Stromal cell of bone marrow (primary cell): ENCODE data around the gene LGALS16.
"Not testable (repeated sequence)": the region's sequence is repeated elsewhere in the genome, so short reads cannot be mapped to it uniquely, and the experiment has no call there.

Experiments used
- DNase-seq: peaks from one replicate; pipeline ENCODE4 v3.0.0-alpha.2; 2012; ENCODE audit warnings: low read depth

The LGALS16 gene

GRCh38 chr19:39655613-39656012, at the start of gene LGALS16:
Gene LGALS16, plus strand, starts transcription at chr19:39655913. Its CDS starts 49 bp downstream, at chr19:39655962.
- DNase-seq = no peak

GRCh38 chr19:39607021-39607420, 48.7 kb upstream of the LGALS16 start:
- DNase-seq = no peak

- DNase-seq = no peak
Observed at GRCh38 chr19:39607561-39607960, 48.2 kb upstream of the LGALS16 start.

- DNase-seq = no peak
Observed at GRCh38 chr19:39613597-39613996, 42.1 kb upstream of the LGALS16 start.

GRCh38 chr19:39617745-39618144, 38.0 kb upstream of the LGALS16 start:
- DNase-seq = no peak

- no peak for DNase-seq
Observed at GRCh38 chr19:39623946-39624345, 31.8 kb upstream of the LGALS16 start.

GRCh38 chr19:39627631-39628030, 28.1 kb upstream of the LGALS16 start:
- not testable (repeated sequence) for DNase-seq

- DNase-seq = no peak
Observed at GRCh38 chr19:39631178-39631577, 24.5 kb upstream of the LGALS16 start.

GRCh38 chr19:39631626-39632025, 24.1 kb upstream of the LGALS16 start:
- DNase-seq = no peak

- no peak for DNase-seq
Observed at GRCh38 chr19:39637891-39638290, 17.8 kb upstream of the LGALS16 start.

- no peak for DNase-seq
Observed at GRCh38 chr19:39641773-39642172, 13.9 kb upstream of the LGALS16 start.

- no peak for DNase-seq
Observed at GRCh38 chr19:39643591-39643990, 12.1 kb upstream of the LGALS16 start.

GRCh38 chr19:39645800-39646411, 9.8 kb upstream of the LGALS16 start:
- no peak for DNase-seq

GRCh38 chr19:39647918-39648317, 7.8 kb upstream of the LGALS16 start:
- no peak for DNase-seq

GRCh38 chr19:39659791-39660190, 4.1 kb downstream of the LGALS16 start:
- DNase-seq = no peak

GRCh38 chr19:39660661-39661060, 4.9 kb downstream of the LGALS16 start:
- no peak for DNase-seq

- DNase-seq = no peak
Observed at GRCh38 chr19:39661565-39661964, 5.9 kb downstream of the LGALS16 start.

GRCh38 chr19:39669860-39670259, 14.1 kb downstream of the LGALS16 start:
- DNase-seq = not testable (repeated sequence)

GRCh38 chr19:39670998-39671397, 15.3 kb downstream of the LGALS16 start:
- DNase-seq = no peak

- peak; percentile 18 for DNase-seq
Observed at GRCh38 chr19:39671739-39672363, 16.1 kb downstream of the LGALS16 start.

- no peak for DNase-seq
Observed at GRCh38 chr19:39672473-39672872, 16.8 kb downstream of the LGALS16 start.

- DNase-seq = not testable (repeated sequence)
Observed at GRCh38 chr19:39673862-39674261, 18.1 kb downstream of the LGALS16 start.

GRCh38 chr19:39676004-39676403, 20.3 kb downstream of the LGALS16 start:
- no peak for DNase-seq
